Stomach (tissue), 9 donors: ENCODE data around the gene ARL15. TPM values are rescaled to one million over a fixed set of nuclear protein-coding genes. Genes with fewer than 3 reads are reported as not detected.

Experiments
- DNase-seq, 2 donors: peaks; one replicate each; pipeline versions ENCODE4 v3.0.0 to v3.0.0-alpha.2; 2013 to 2019
- H3K27ac ChIP-seq, 5 donors: fragments of 200-600 bp in 4 of 5; sonication (generic) in 4 of 5; one replicate each; pipeline ENCODE4 v1.5.1; 2013 to 2019; ENCODE audit warnings: mild to moderate bottlenecking in 1 of 5, moderate library complexity in 1 of 5
- H3K27me3 ChIP-seq, 3 donors: fragments of 200-600 bp; sonication (generic); one replicate each; pipeline ENCODE4 v1.5.1; 2017 to 2019; ENCODE audit warnings: mixed run types in 1 of 3
- H3K36me3 ChIP-seq, 4 donors: fragments of 200-600 bp; sonication (generic); 1 replicate in 3 of 4; 2 replicates in 1 of 4; pipeline ENCODE4 v1.5.1; 2016 to 2019
- H3K4me1 ChIP-seq, 4 donors: fragments of 200-600 bp; sonication (generic); one replicate each; pipeline ENCODE4 v1.5.1; 2016 to 2019
- H3K4me3 ChIP-seq, 4 donors: fragments of 200-600 bp; sonication (generic) in 3 of 4; one replicate each; pipeline ENCODE4 v1.5.1; 2016 to 2019; ENCODE audit warnings: mild to moderate bottlenecking in 1 of 4
- H3K9me3 ChIP-seq, 4 donors: fragments of 200-600 bp; sonication (generic); one replicate each; pipeline ENCODE4 v1.5.1; 2016 to 2019
- EP300 ChIP-seq: sonication (generic); formaldehyde crosslinking; IDR thresholded peaks from one replicate; pipeline ENCODE4 v1.6.1; 2017; ENCODE audit warnings: antibody characterized with exemption
- POLR2A ChIP-seq, 4 donors: fragments of 450-650 bp; IDR thresholded peaks; one replicate each; pipeline ENCODE4 v1.6.1; 2016; ENCODE audit warnings: antibody characterized with exemption in 4 of 4, control low read depth in 2 of 4, mild to moderate bottlenecking in 1 of 4, moderate library complexity in 1 of 4
- POLR2AphosphoS5 ChIP-seq, 3 donors: sonication (generic); formaldehyde crosslinking; IDR thresholded peaks; one replicate each; pipeline ENCODE4 v1.6.1; 2016; ENCODE audit warnings: antibody characterized with exemption in 3 of 3
- WGBS, 5 donors: extraction: QIAGEN DNeasy Blood & Tissue Kit in 3 of 5; methylation state at CpG; one replicate each; pipeline versions ENCODE4 v1.1.5 to v1.1.7; 2013 to 2018; 5-methylcytosine and 5-hydroxymethylcytosine counted together
- intact Hi-C: fragments of 100-400 bp; cut with DNase I; formaldehyde crosslinking; loops from one replicate; pipeline ENCODE4 v1.15.1; 2023; ENCODE audit warnings: low total_unique reads
- polyA plus RNA-seq, 3 donors: library from polyadenylated mRNA; stranded (reverse); fragments of 200-250 nt; gene quantifications; one replicate each; pipeline ENCODE4 v1.2.3, GENCODE V29; 2013
- total RNA-seq, 5 donors: library from RNA; depleted of rRNA; stranded (reverse); fragments of >200 nt; gene quantifications; one replicate each; pipeline versions ENCODE4 v1.1.0 to v1.2.3, GENCODE V29; 2014 to 2016
- TF ChIP-seq, protein P1 (sequence below), 7 experiments: fragments of 450-650 bp in 4 of 7; fragments of 200-600 bp in 3 of 7; sonication (generic) in 3 of 7; IDR thresholded peaks; one replicate each; pipeline ENCODE4 v1.5.1; 2016 to 2019; ENCODE audit warnings: antibody characterized with exemption in 7 of 7, control low read depth in 2 of 7, mild to moderate bottlenecking in 1 of 7
- donor health status: healthy with polysubstance abuse.
- donor health status: Bipolar disorder and iron deficiency.
- donor health status: healthy.

ARL15 gene
- total and polyA plus RNA-seq, 8 donors = 1.7 to 72.7 (median 12.6) TPM

GRCh38 chr5:53956196-53956595 is 354.2 kb downstream of the ARL15 start:
- intact Hi-C loops = no loop called here
- H3K36me3 ChIP-seq = no peaks in the 10 kb centered on the region
- DNase-seq = no peak
- H3K9me3 ChIP-seq = peaks cover 0 to 16% (median 13%) of the 10 kb centered on the region in 4 donors
- H3K4me1 ChIP-seq = no peaks in the 10 kb centered on the region
- WGBS, 5 donors = 79 to 94% (median 88%) methylated on average over 1 of the region's 1 CpG
- H3K4me3 ChIP-seq = no peak overlapping the region
- no peak overlapping the region for H3K27ac ChIP-seq
- H3K27me3 ChIP-seq = no peaks in the 10 kb centered on the region
- TF ChIP-seq EP300 (no peak), POLR2AphosphoS5 (IDR thresholded peaks at IDR 0.05) (no peak), POLR2A (IDR thresholded peaks at IDR 0.05) (no peak)
- TF ChIP-seq, protein P1, sequence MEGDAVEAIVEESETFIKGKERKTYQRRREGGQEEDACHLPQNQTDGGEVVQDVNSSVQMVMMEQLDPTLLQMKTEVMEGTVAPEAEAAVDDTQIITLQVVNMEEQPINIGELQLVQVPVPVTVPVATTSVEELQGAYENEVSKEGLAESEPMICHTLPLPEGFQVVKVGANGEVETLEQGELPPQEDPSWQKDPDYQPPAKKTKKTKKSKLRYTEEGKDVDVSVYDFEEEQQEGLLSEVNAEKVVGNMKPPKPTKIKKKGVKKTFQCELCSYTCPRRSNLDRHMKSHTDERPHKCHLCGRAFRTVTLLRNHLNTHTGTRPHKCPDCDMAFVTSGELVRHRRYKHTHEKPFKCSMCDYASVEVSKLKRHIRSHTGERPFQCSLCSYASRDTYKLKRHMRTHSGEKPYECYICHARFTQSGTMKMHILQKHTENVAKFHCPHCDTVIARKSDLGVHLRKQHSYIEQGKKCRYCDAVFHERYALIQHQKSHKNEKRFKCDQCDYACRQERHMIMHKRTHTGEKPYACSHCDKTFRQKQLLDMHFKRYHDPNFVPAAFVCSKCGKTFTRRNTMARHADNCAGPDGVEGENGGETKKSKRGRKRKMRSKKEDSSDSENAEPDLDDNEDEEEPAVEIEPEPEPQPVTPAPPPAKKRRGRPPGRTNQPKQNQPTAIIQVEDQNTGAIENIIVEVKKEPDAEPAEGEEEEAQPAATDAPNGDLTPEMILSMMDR (IDR thresholded peaks at IDR 0.05) = no peak

DNA sequence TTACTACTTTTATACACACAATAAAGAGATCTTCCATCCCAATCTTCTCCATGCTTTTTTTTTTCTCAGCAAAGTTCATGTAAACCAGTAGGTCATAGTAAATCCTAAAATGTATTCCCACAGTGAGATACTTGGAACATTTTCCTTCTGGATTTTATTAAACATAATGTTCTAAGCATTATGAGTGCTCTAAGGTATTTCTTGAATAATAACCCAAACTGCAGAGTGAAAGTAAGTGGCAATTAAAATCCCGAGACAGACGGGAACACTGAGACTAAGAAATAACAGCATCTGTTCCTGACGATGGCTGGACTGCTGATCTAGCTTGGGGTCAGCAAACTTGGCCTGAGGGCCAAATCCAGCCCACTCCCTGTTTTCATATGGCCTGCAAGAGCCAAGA is 359.8 kb downstream of the ARL15 start:
- H3K4me3 ChIP-seq = no peak overlapping the region
- no peak for DNase-seq
- H3K36me3 ChIP-seq = no peaks in the 10 kb centered on the region
- H3K4me1 ChIP-seq = no peaks in the 10 kb centered on the region
- intact Hi-C loops = no loop called here
- no peak overlapping the region for H3K27ac ChIP-seq
- no peaks in the 10 kb centered on the region for H3K27me3 ChIP-seq
- TF ChIP-seq POLR2AphosphoS5 (IDR thresholded peaks at IDR 0.05) (no peak), POLR2A (IDR thresholded peaks at IDR 0.05) (no peak), EP300 (no peak)
- TF ChIP-seq, protein P1 (IDR thresholded peaks at IDR 0.05) = no peak
- 87 to 97% (median 93%) methylated on average over 3 of the region's 3 CpGs for WGBS, 5 donors
- no peaks in the 10 kb centered on the region for H3K9me3 ChIP-seq

DNA sequence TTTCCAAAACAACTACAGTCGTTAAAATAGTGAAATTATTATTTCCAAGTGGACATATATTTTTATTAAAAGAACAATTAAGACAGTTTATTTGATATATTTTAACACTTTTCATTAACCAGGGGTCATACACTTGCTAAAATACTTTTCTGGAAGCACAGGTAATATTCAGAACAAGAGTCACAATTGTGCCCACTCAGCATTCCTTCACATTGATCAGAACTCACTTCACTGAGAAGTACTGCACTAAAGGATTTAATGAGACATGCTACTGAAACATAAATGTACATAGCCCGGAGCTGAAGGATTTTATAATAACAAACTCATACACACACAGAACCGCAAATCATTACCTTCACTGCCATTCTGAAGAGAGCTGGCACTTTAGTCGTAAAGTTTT is 361.8 kb downstream of the ARL15 start:
- WGBS, 5 donors = 88 to 96% (median 91%) methylated on average over 4 of the region's 4 CpGs
- no peaks in the 10 kb centered on the region for H3K4me1 ChIP-seq

GRCh38 chr5:53946405-53947100 is 363.8 kb downstream of the ARL15 start:
- TF ChIP-seq EP300 = no peak
- no peak for TF ChIP-seq POLR2A (IDR thresholded peaks at IDR 0.05)
- TF ChIP-seq, protein P1 (IDR thresholded peaks at IDR 0.05) = no peak
- TF ChIP-seq POLR2AphosphoS5 (IDR thresholded peaks at IDR 0.05) = no peak
- H3K27ac ChIP-seq = no peak overlapping the region
- no peaks in the 10 kb centered on the region for H3K4me1 ChIP-seq
- 81 to 87% (median 86%) methylated on average over 5 of the region's 5 CpGs for WGBS, 5 donors
- no peaks in the 10 kb centered on the region for H3K9me3 ChIP-seq
- no peak for DNase-seq
- no peaks in the 10 kb centered on the region for H3K27me3 ChIP-seq
- no peaks in the 10 kb centered on the region for H3K36me3 ChIP-seq
- no peak overlapping the region for H3K4me3 ChIP-seq
- intact Hi-C loops = no loop called here

More for the DNA sequence above, 361.8 kb downstream of the ARL15 start:
- Histone ChIP-seq H3K4me3 (no peak overlapping the region), H3K9me3 (no peaks in the 10 kb centered on the region), H3K36me3 (no peaks in the 10 kb centered on the region), H3K27me3 (no peaks in the 10 kb centered on the region), H3K27ac (no peak overlapping the region)
- intact Hi-C loops = no loop called here
- DNase-seq = no peak
- no peak for TF ChIP-seq POLR2AphosphoS5 (IDR thresholded peaks at IDR 0.05)
- TF ChIP-seq POLR2A (IDR thresholded peaks at IDR 0.05) = no peak
- no peak for TF ChIP-seq EP300
- TF ChIP-seq, protein P1 (IDR thresholded peaks at IDR 0.05) = no peak
